ENCODE data around the gene CYREN. TPM values are rescaled to one million over a fixed set of nuclear protein-coding genes. Genes with fewer than 3 reads are reported as not detected.
"Not testable (repeated sequence)": the region's sequence is repeated elsewhere in the genome, so short reads cannot be mapped to it uniquely, and the experiment has no call there.

CYREN gene
- total RNA-seq = 10 to 100 TPM; 34.4 to 39.7 TPM

GRCh38 chr7:135170274-135170997 is at the start of gene CYREN:
TSS of gene CYREN (minus strand) at chr7:135170707. CDS start at chr7:135168922, 1,785 bp downstream.
- no peaks in the 10 kb centered on the region for H3K27me3 Mint-ChIP-seq
- peak within 1 kb of the TSS; percentile 90 for H3K4me3 Mint-ChIP-seq
- no peaks in the 10 kb centered on the region for H3K9me3 Mint-ChIP-seq
- H3K27ac Mint-ChIP-seq = peak within 1 kb of the TSS; percentile 96
- ChIA-PET CTCF (interaction anchor here (0.6 to 2.6 kb wide), 17 partner anchors 10 to 849 kb away, joined by 3 to 21 read pairs (median 3); partner anchors contain the start of gene TMEM140), POLR2A (no interaction called here)
- H3K36me3 Mint-ChIP-seq (ENCODE audit: low read depth) = peaks cover 44% of the 10 kb centered on the region
- peaks cover 55% of the 10 kb centered on the region for H3K4me1 Mint-ChIP-seq
- peak; percentile 91 for DNase-seq

- Mint-ChIP-seq H3K9me3 (peaks cover 2% of the 10 kb centered on the region), H3K36me3 (ENCODE audit: low read depth) (no peaks in the 10 kb centered on the region), H3K4me1 (no peaks in the 10 kb centered on the region), H3K27ac (no peak overlapping the region), H3K27me3 (peaks cover 6% of the 10 kb centered on the region), H3K4me3 (no peak overlapping the region)
- CTCF ChIA-PET = interaction anchor here (0.6 to 1.2 kb wide), 2 partner anchors 12 to 22 kb away, joined by 3 read pairs; no protein-coding TSS in a partner anchor
- POLR2A ChIA-PET = interaction anchor here (0.6 kb wide), 1 partner anchor 1011 kb away, joined by 3 read pairs; no protein-coding TSS in a partner anchor
- DNase-seq = no peak
These were observed 47.4 kb upstream of the CYREN start for GRCh38 chr7:135217645-135218509.

- CTCF ChIA-PET = no interaction called here
- H3K27me3 Mint-ChIP-seq = peaks cover 5% of the 10 kb centered on the region
- POLR2A ChIA-PET = no interaction called here
These were observed 45.2 kb upstream of the CYREN start for GRCh38 chr7:135215698-135216097.

GRCh38 chr7:135215180-135215579 is 44.7 kb upstream of the CYREN start:
- DNase-seq = no peak
- Mint-ChIP-seq H3K4me1 (peaks cover 12% of the 10 kb centered on the region), H3K4me3 (no peak overlapping the region), H3K9me3 (no peaks in the 10 kb centered on the region), H3K36me3 (ENCODE audit: low read depth) (no peaks in the 10 kb centered on the region), H3K27me3 (peaks cover 5% of the 10 kb centered on the region), H3K27ac (no peak overlapping the region)
- ChIA-PET CTCF (no interaction called here), POLR2A (no interaction called here)

More at GRCh38 chr7:135215698-135216097, 45.2 kb upstream of the CYREN start:
- DNase-seq = no peak
- Mint-ChIP-seq H3K36me3 (ENCODE audit: low read depth) (no peaks in the 10 kb centered on the region), H3K27ac (no peak overlapping the region), H3K9me3 (no peaks in the 10 kb centered on the region), H3K4me3 (no peak overlapping the region), H3K4me1 (peaks cover 6% of the 10 kb centered on the region)

- peaks cover 5% of the 10 kb centered on the region for H3K27me3 Mint-ChIP-seq
- no peaks in the 10 kb centered on the region for H3K36me3 Mint-ChIP-seq (ENCODE audit: low read depth)
- ChIA-PET POLR2A (interaction anchor here (0.7 kb wide), 1 partner anchor 566 kb away, joined by 4 read pairs; no protein-coding TSS in a partner anchor), CTCF (interaction anchor here (0.6 to 1.2 kb wide), 3 partner anchors 43 to 247 kb away, joined by 3 to 5 read pairs (median 4); partner anchors contain the start of gene CYREN)
- no peaks in the 10 kb centered on the region for H3K9me3 Mint-ChIP-seq
- DNase-seq = no peak
- H3K4me1 Mint-ChIP-seq = peaks cover 17% of the 10 kb centered on the region
- no peak overlapping the region for H3K4me3 Mint-ChIP-seq
- H3K27ac Mint-ChIP-seq = no peak overlapping the region
These were observed 43.3 kb upstream of the CYREN start for GRCh38 chr7:135213831-135214230.

GRCh38 chr7:135211946-135212685 is 41.6 kb upstream of the CYREN start:
- POLR2A ChIA-PET = not testable (repeated sequence)
- H3K4me1 Mint-ChIP-seq = peaks cover 28% of the 10 kb centered on the region

GRCh38 chr7:135211179-135211945 is 40.9 kb upstream of the CYREN start, which contains the start of gene WDR91:
TSS of gene WDR91 (minus strand) at chr7:135211526. CDS start at chr7:135211502, 24 bp downstream.
- peak; percentile 95 for DNase-seq
- peaks cover 30% of the 10 kb centered on the region for H3K4me1 Mint-ChIP-seq
- peak within 1 kb of the TSS; percentile 95 for H3K4me3 Mint-ChIP-seq
- ChIA-PET POLR2A (no interaction called here), CTCF (interaction anchor here (1.1 to 1.5 kb wide), 4 partner anchors 17 to 42 kb away, joined by 3 to 5 read pairs (median 3); no protein-coding TSS in a partner anchor)
- H3K27me3 Mint-ChIP-seq = no peaks in the 10 kb centered on the region
- H3K36me3 Mint-ChIP-seq (ENCODE audit: low read depth) = peaks cover under 1% of the 10 kb centered on the region
- no peaks in the 10 kb centered on the region for H3K9me3 Mint-ChIP-seq
- H3K27ac Mint-ChIP-seq = peak within 1 kb of the TSS; percentile 99

More at GRCh38 chr7:135211946-135212685, 41.6 kb upstream of the CYREN start:
- H3K9me3 Mint-ChIP-seq; DNase-seq; H3K27me3 Mint-ChIP-seq; H3K36me3 Mint-ChIP-seq (ENCODE audit: low read depth): not testable (repeated sequence)
- CTCF ChIA-PET = interaction anchor here (1.2 to 1.5 kb wide), 2 partner anchors 18 to 31 kb away, joined by 3 to 5 read pairs; no protein-coding TSS in a partner anchor
- Mint-ChIP-seq H3K27ac (peak overlapping the region; percentile 84), H3K4me3 (peak overlapping the region; percentile 95)

- Mint-ChIP-seq H3K9me3 (no peaks in the 10 kb centered on the region), H3K27ac (peak overlapping the region; percentile 99), H3K4me1 (peaks cover 30% of the 10 kb centered on the region), H3K4me3 (peak overlapping the region; percentile 95), H3K36me3 (ENCODE audit: low read depth) (peaks cover 2% of the 10 kb centered on the region), H3K27me3 (no peaks in the 10 kb centered on the region)
- DNase-seq = no peak
- ChIA-PET POLR2A (no interaction called here), CTCF (interaction anchor here (1.1 to 1.5 kb wide), 4 partner anchors 16 to 41 kb away, joined by 3 to 5 read pairs (median 3); no protein-coding TSS in a partner anchor)
These were observed 40.3 kb upstream of the CYREN start for GRCh38 chr7:135210888-135211178.

- no peak for DNase-seq
- H3K4me3 Mint-ChIP-seq = no peak overlapping the region
- no peaks in the 10 kb centered on the region for H3K9me3 Mint-ChIP-seq
- H3K36me3 Mint-ChIP-seq (ENCODE audit: low read depth) = peaks cover 6% of the 10 kb centered on the region
- ChIA-PET CTCF (interaction anchor here (1.0 to 1.7 kb wide), 2 partner anchors 9 to 10 kb away, joined by 3 to 4 read pairs; no protein-coding TSS in a partner anchor), POLR2A (no interaction called here)
- H3K4me1 Mint-ChIP-seq = peaks cover 30% of the 10 kb centered on the region
- H3K27me3 Mint-ChIP-seq = no peaks in the 10 kb centered on the region
- no peak overlapping the region for H3K27ac Mint-ChIP-seq
These were observed 38.8 kb upstream of the CYREN start for GRCh38 chr7:135209225-135209834.

- Mint-ChIP-seq H3K4me1 (peaks cover 36% of the 10 kb centered on the region), H3K27ac (no peak overlapping the region), H3K36me3 (ENCODE audit: low read depth) (peaks cover 12% of the 10 kb centered on the region), H3K4me3 (no peak overlapping the region), H3K9me3 (no peaks in the 10 kb centered on the region), H3K27me3 (no peaks in the 10 kb centered on the region)
- ChIA-PET POLR2A (no interaction called here), CTCF (interaction anchor here (1.0 kb wide), 1 partner anchor 11 kb away, joined by 3 read pairs; no protein-coding TSS in a partner anchor)
- DNase-seq = no peak
These were observed 37.7 kb upstream of the CYREN start for GRCh38 chr7:135208102-135208793.

All from activated CD4-positive, alpha-beta T cell treated with anti-CD3 and anti-CD28 coated beads, Interleukin-2, amount 10 ng/mL, durations not matched to agents 7 days and 5 days (primary cell).